ENCODE measurements around the gene WFDC9.
"Not testable (repeated sequence)": the region's sequence is repeated elsewhere in the genome, so short reads cannot be mapped to it uniquely, and the experiment has no call there.

The WFDC9 gene

DNA sequence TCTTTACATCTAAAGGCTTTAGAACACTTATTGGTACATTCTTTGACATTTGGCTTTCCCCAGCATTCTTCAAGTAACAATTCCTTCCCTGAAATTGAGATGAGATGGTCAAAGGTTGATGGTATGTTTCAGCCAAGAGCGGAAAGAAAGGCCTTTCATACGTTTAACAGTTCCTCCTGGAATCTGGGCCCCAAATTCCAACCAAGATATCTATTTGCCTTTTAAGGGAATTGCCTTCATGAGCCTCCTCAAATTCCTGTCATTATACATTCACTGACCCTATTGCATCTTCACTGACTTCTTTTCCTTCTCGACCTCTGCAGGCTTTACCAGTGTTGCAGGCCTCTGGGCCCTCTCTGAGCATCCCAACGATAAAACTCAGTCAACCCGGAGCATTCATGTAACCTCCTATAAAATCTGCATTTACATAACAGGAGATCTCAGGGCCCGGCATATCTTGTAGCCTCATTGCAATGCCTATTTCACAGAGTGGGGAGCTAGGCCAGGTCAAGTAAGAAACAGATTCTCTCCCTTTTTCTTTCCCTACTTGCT lies 18.3 kb upstream of the WFDC9 start:
- Histone ChIP-seq H2BK5ac (ENCODE audit: low read length) (no peak overlapping the region), H3K79me2 (ENCODE audit: control insufficient read depth, insufficient read depth, low read length) (no peaks in the 10 kb centered on the region), H3K4me1 (ENCODE audit: control insufficient read depth, low read depth, low read length) (no peaks in the 10 kb centered on the region), H3K23ac (ENCODE audit: low read length) (no peak overlapping the region), H4K5ac (ENCODE audit: low read length) (no peak overlapping the region), H3K4me2 (ENCODE audit: low read length) (no peak overlapping the region), H3K36me3 (ENCODE audit: control insufficient read depth, insufficient read depth, low read length) (no peaks in the 10 kb centered on the region), H2BK120ac (ENCODE audit: low read depth, low read length) (no peak overlapping the region), H2AK5ac (ENCODE audit: low read length) (no peak overlapping the region), H3K4ac (ENCODE audit: low read depth, low read length) (no peak overlapping the region), H3K27ac (ENCODE audit: low read depth, low read length) (no peak overlapping the region), H4K8ac (ENCODE audit: low read depth, low read length) (no peak overlapping the region), H3K56ac (ENCODE audit: low read length) (no peak overlapping the region), H2BK15ac (replicated peaks; ENCODE audit: low read depth) (no peak overlapping the region), H3K4me3 (ENCODE audit: low read length) (no peak overlapping the region), H3K9ac (ENCODE audit: low read length) (no peak overlapping the region), H3K79me1 (ENCODE audit: low read length) (no peaks in the 10 kb centered on the region), H3K18ac (ENCODE audit: low read length) (no peak overlapping the region), H3K27me3 (ENCODE audit: insufficient read depth, low read length, poor library complexity) (no peaks in the 10 kb centered on the region)
- DNase-seq = peak; percentile 7
- no CpG with 5 or more reads among the region's 6 CpGs for WGBS (ENCODE audit: extremely low coverage, insufficient coverage, low lambda C conversion rate)

DNA sequence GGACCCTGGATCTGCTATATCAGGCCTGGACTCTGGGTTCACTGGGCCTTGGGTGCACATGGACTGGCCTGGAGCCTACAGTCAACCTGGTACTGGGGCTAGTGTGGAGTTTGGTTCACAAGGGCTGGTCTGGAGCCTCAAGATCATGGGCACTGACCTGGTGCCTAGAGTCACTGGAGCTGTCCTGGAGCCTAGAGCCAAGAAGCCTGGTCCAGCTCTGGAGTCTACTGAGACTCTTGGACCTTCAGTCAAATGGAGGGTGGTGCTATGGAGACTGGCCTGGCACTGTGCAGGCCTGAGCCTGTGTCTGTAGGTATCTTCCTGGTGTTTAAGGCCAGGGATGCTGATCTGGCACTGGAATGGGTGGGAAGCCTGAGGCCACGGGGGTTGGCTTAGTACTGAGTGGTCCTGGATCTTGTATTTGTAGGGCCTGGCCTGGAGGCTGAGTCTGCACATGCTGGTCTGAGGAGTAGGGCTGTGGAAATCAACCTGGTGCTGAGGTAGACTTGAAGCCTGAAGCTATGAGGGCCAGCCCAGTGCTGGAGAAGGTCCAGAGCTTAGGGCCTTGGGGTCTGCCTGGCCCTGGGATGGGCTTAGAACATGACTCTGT lies 16.5 kb upstream of the WFDC9 start:
- no peaks in the 10 kb centered on the region for H3K36me3 ChIP-seq (ENCODE audit: control insufficient read depth, insufficient read depth, low read length)
- no peak overlapping the region for H3K4me3 ChIP-seq (ENCODE audit: low read length)
- H3K27me3 ChIP-seq (ENCODE audit: insufficient read depth, low read length, poor library complexity) = no peaks in the 10 kb centered on the region
- no peak overlapping the region for H4K5ac ChIP-seq (ENCODE audit: low read length)
- H4K8ac ChIP-seq (ENCODE audit: low read depth, low read length) = no peak overlapping the region
- H3K79me1 ChIP-seq (ENCODE audit: low read length) = no peaks in the 10 kb centered on the region
- no peak overlapping the region for H3K4me2 ChIP-seq (ENCODE audit: low read length)
- no peaks in the 10 kb centered on the region for H3K4me1 ChIP-seq (ENCODE audit: control insufficient read depth, low read depth, low read length)
- no peak overlapping the region for H3K56ac ChIP-seq (ENCODE audit: low read length)
- no peak overlapping the region for H2BK15ac ChIP-seq (replicated peaks; ENCODE audit: low read depth)
- no peak overlapping the region for H2BK120ac ChIP-seq (ENCODE audit: low read depth, low read length)
- H3K4ac ChIP-seq (ENCODE audit: low read depth, low read length) = no peak overlapping the region
- H3K79me2 ChIP-seq (ENCODE audit: control insufficient read depth, insufficient read depth, low read length) = no peaks in the 10 kb centered on the region
- no peak overlapping the region for H2AK5ac ChIP-seq (ENCODE audit: low read length)
- H3K27ac ChIP-seq (ENCODE audit: low read depth, low read length) = no peak overlapping the region
- H3K9ac ChIP-seq (ENCODE audit: low read length) = no peak overlapping the region
- no peak overlapping the region for H3K18ac ChIP-seq (ENCODE audit: low read length)
- H3K23ac ChIP-seq (ENCODE audit: low read length) = no peak overlapping the region
- H2BK5ac ChIP-seq (ENCODE audit: low read length) = no peak overlapping the region
- no CpG with 5 or more reads among the region's 1 CpG for WGBS (ENCODE audit: extremely low coverage, insufficient coverage, low lambda C conversion rate)
- no peak for DNase-seq

- H3K79me1 ChIP-seq (ENCODE audit: low read length) = no peaks in the 10 kb centered on the region
- no peaks in the 10 kb centered on the region for H3K4me1 ChIP-seq (ENCODE audit: control insufficient read depth, low read depth, low read length)
- H3K36me3 ChIP-seq (ENCODE audit: control insufficient read depth, insufficient read depth, low read length) = no peaks in the 10 kb centered on the region
- H3K18ac ChIP-seq (ENCODE audit: low read length) = no peak overlapping the region
- no peak overlapping the region for H3K4me2 ChIP-seq (ENCODE audit: low read length)
- no peak overlapping the region for H2BK5ac ChIP-seq (ENCODE audit: low read length)
- no peaks in the 10 kb centered on the region for H3K79me2 ChIP-seq (ENCODE audit: control insufficient read depth, insufficient read depth, low read length)
- no peak overlapping the region for H4K8ac ChIP-seq (ENCODE audit: low read depth, low read length)
- no peak overlapping the region for H4K5ac ChIP-seq (ENCODE audit: low read length)
- H3K23ac ChIP-seq (ENCODE audit: low read length) = no peak overlapping the region
- no peak for DNase-seq
- no CpG with 5 or more reads among the region's 3 CpGs for WGBS (ENCODE audit: extremely low coverage, insufficient coverage, low lambda C conversion rate)
- no peak overlapping the region for H3K56ac ChIP-seq (ENCODE audit: low read length)
- no peak overlapping the region for H3K4ac ChIP-seq (ENCODE audit: low read depth, low read length)
- H2BK120ac ChIP-seq (ENCODE audit: low read depth, low read length) = no peak overlapping the region
- H3K27ac ChIP-seq (ENCODE audit: low read depth, low read length) = no peak overlapping the region
- no peak overlapping the region for H2BK15ac ChIP-seq (replicated peaks; ENCODE audit: low read depth)
- no peak overlapping the region for H3K9ac ChIP-seq (ENCODE audit: low read length)
- H2AK5ac ChIP-seq (ENCODE audit: low read length) = no peak overlapping the region
- no peaks in the 10 kb centered on the region for H3K27me3 ChIP-seq (ENCODE audit: insufficient read depth, low read length, poor library complexity)
- no peak overlapping the region for H3K4me3 ChIP-seq (ENCODE audit: low read length)
Observed at GRCh38 chr20:45646875-45647274, 15.8 kb upstream of the WFDC9 start.

- H3K36me3 ChIP-seq (ENCODE audit: control insufficient read depth, insufficient read depth, low read length) = not testable (repeated sequence)
- no CpG with 5 or more reads among the region's 28 CpGs for WGBS (ENCODE audit: extremely low coverage, insufficient coverage, low lambda C conversion rate)
Observed at GRCh38 chr20:45645869-45646268, 14.8 kb upstream of the WFDC9 start.

GRCh38 chr20:45641076-45641475 lies 10.0 kb upstream of the WFDC9 start:
- not testable (repeated sequence) for H3K4me2 ChIP-seq (ENCODE audit: low read length); H3K4me3 ChIP-seq (ENCODE audit: low read length); H2BK5ac ChIP-seq (ENCODE audit: low read length)

More at GRCh38 chr20:45645869-45646268, 14.8 kb upstream of the WFDC9 start:
- H3K79me2 ChIP-seq (ENCODE audit: control insufficient read depth, insufficient read depth, low read length); H4K8ac ChIP-seq (ENCODE audit: low read depth, low read length); H3K4me3 ChIP-seq (ENCODE audit: low read length); H3K23ac ChIP-seq (ENCODE audit: low read length); H2BK120ac ChIP-seq (ENCODE audit: low read depth, low read length); H3K56ac ChIP-seq (ENCODE audit: low read length); DNase-seq; H3K27ac ChIP-seq (ENCODE audit: low read depth, low read length); H4K5ac ChIP-seq (ENCODE audit: low read length); H3K4me1 ChIP-seq (ENCODE audit: control insufficient read depth, low read depth, low read length); H2BK15ac ChIP-seq (replicated peaks; ENCODE audit: low read depth); H2AK5ac ChIP-seq (ENCODE audit: low read length); H3K27me3 ChIP-seq (ENCODE audit: insufficient read depth, low read length, poor library complexity); H3K4ac ChIP-seq (ENCODE audit: low read depth, low read length); H3K9ac ChIP-seq (ENCODE audit: low read length); H3K79me1 ChIP-seq (ENCODE audit: low read length); H3K4me2 ChIP-seq (ENCODE audit: low read length); H3K18ac ChIP-seq (ENCODE audit: low read length); H2BK5ac ChIP-seq (ENCODE audit: low read length): not testable (repeated sequence)

DNA sequence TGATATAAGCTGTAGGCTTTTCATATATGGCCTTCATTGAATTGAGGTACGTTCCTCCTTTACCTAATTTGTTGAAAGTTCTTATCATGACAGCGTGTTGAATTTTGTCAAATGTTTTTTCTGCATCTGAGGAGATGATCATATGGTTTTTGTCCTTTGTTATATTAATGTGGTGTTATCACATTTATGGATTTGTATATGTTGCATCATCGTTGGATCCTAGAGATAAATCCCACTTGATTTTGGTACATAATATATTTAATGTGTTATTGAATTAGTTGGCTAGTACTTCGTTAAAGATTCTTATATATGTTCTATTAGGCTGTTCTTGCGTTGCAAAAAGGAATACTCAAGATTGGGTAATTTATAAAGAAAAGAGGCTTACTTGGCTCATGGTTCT lies 8.6 kb upstream of the WFDC9 start:
- 100% methylated on average over 1 of the region's 5 CpGs for WGBS (ENCODE audit: extremely low coverage, insufficient coverage, low lambda C conversion rate)
- no peak overlapping the region for H3K23ac ChIP-seq (ENCODE audit: low read length)

More at GRCh38 chr20:45641076-45641475, 10.0 kb upstream of the WFDC9 start:
- H3K56ac ChIP-seq (ENCODE audit: low read length); H3K23ac ChIP-seq (ENCODE audit: low read length); H2BK15ac ChIP-seq (replicated peaks; ENCODE audit: low read depth); H2BK120ac ChIP-seq (ENCODE audit: low read depth, low read length); H3K27me3 ChIP-seq (ENCODE audit: insufficient read depth, low read length, poor library complexity); H4K8ac ChIP-seq (ENCODE audit: low read depth, low read length); H2AK5ac ChIP-seq (ENCODE audit: low read length); H3K9ac ChIP-seq (ENCODE audit: low read length); H3K79me1 ChIP-seq (ENCODE audit: low read length); DNase-seq; H3K79me2 ChIP-seq (ENCODE audit: control insufficient read depth, insufficient read depth, low read length); H3K4me1 ChIP-seq (ENCODE audit: control insufficient read depth, low read depth, low read length); H3K18ac ChIP-seq (ENCODE audit: low read length); H3K36me3 ChIP-seq (ENCODE audit: control insufficient read depth, insufficient read depth, low read length); H3K4ac ChIP-seq (ENCODE audit: low read depth, low read length); H3K27ac ChIP-seq (ENCODE audit: low read depth, low read length); H4K5ac ChIP-seq (ENCODE audit: low read length): not testable (repeated sequence)
- no CpG with 5 or more reads among the region's 24 CpGs for WGBS (ENCODE audit: extremely low coverage, insufficient coverage, low lambda C conversion rate)

More for the DNA sequence above, 8.6 kb upstream of the WFDC9 start:
- Histone ChIP-seq H3K18ac (ENCODE audit: low read length) (no peak overlapping the region), H3K36me3 (ENCODE audit: control insufficient read depth, insufficient read depth, low read length) (no peaks in the 10 kb centered on the region), H3K4me3 (ENCODE audit: low read length) (no peak overlapping the region), H2BK5ac (ENCODE audit: low read length) (no peak overlapping the region), H4K8ac (ENCODE audit: low read depth, low read length) (no peak overlapping the region), H3K79me2 (ENCODE audit: control insufficient read depth, insufficient read depth, low read length) (no peaks in the 10 kb centered on the region), H3K4me1 (ENCODE audit: control insufficient read depth, low read depth, low read length) (no peaks in the 10 kb centered on the region), H3K9ac (ENCODE audit: low read length) (no peak overlapping the region), H2BK15ac (replicated peaks; ENCODE audit: low read depth) (no peak overlapping the region), H3K79me1 (ENCODE audit: low read length) (no peaks in the 10 kb centered on the region), H2BK120ac (ENCODE audit: low read depth, low read length) (no peak overlapping the region), H4K5ac (ENCODE audit: low read length) (no peak overlapping the region), H2AK5ac (ENCODE audit: low read length) (no peak overlapping the region), H3K4me2 (ENCODE audit: low read length) (no peak overlapping the region), H3K27me3 (ENCODE audit: insufficient read depth, low read length, poor library complexity) (no peaks in the 10 kb centered on the region), H3K56ac (ENCODE audit: low read length) (no peak overlapping the region), H3K27ac (ENCODE audit: low read depth, low read length) (no peak overlapping the region), H3K4ac (ENCODE audit: low read depth, low read length) (no peak overlapping the region)
- no peak for DNase-seq

Measured in mesendoderm (in vitro differentiated cells).